H1 (cell line): Measurements from ENCODE around the gene LRATD1. TPM values are rescaled to one million over a fixed set of nuclear protein-coding genes. Genes with fewer than 3 reads are reported as not detected.

Source experiments
- EZH2 ChIP-seq: fragments of 200-600 bp; sonication (generic); IDR thresholded peaks from 2 replicates; pipeline ENCODE4 v1.7.1; 2012; ENCODE audit warnings: low read depth, mild to moderate bottlenecking, moderate library complexity, low read length, inconsistent platforms; ENCODE audit not compliant: severe bottlenecking
- GTF2F1 ChIP-seq: IDR thresholded peaks from 2 replicates; pipeline ENCODE4 v1.6.1; 2012; ENCODE audit warnings: low read depth, low read length, improper control_type of control experiment, borderline replicate concordance
- NANOG ChIP-seq: IDR thresholded peaks from 2 replicates; pipeline ENCODE4 v1.6.1; 2011; ENCODE audit warnings: low read length, low read depth, mild to moderate bottlenecking, inconsistent platforms; ENCODE audit not compliant: insufficient read depth, poor library complexity, severe bottlenecking
- RNF2 ChIP-seq: fragments of 200-900, 300-1000 bp; sonication (generic); IDR thresholded peaks from 2 replicates; pipeline ENCODE4 v1.7.1; 2016; ENCODE audit warnings: borderline replicate concordance, low read depth, mild to moderate bottlenecking, antibody characterized with exemption, low read length; ENCODE audit not compliant: poor library complexity, severe bottlenecking; ENCODE audit errors: missing control alignments
- SP1 ChIP-seq: IDR thresholded peaks from 2 replicates; pipeline ENCODE4 v1.6.1; 2011; ENCODE audit warnings: low read depth, low read length
- TAF1 ChIP-seq: IDR thresholded peaks from 2 replicates; pipeline ENCODE4 v1.6.1; 2011; ENCODE audit warnings: mild to moderate bottlenecking, low read depth, low read length
- USF2 ChIP-seq: IDR thresholded peaks from 2 replicates; pipeline ENCODE4 v1.6.1; 2011; ENCODE audit warnings: low read length, improper control_type of control experiment
- polyA plus RNA-seq, 7 experiments: library from polyadenylated mRNA; depleted of rRNA in 3 of 7; stranded (reverse) in 5 of 7; unstranded in 2 of 7; fragments of >200 nt in 5 of 7; fragments of 200-250 nt in 2 of 7; gene quantifications; 1 replicate in 5 of 7; 2 replicates in 1 of 7; 4 replicates in 1 of 7; pipeline versions ENCODE4 v1.2.1 to v1.2.3, GENCODE V29; 2011 to 2013; ENCODE audit warnings: missing spikeins in 2 of 7, mixed read lengths in 2 of 7
- total RNA-seq: library from RNA; stranded (reverse); fragmentation: NEBNext Ultra II Directional; extraction: Animal tissue kit (Norgen Biotek cat#: 25700); gene quantifications from 2 replicates; pipeline ENCODE4 v1.2.1, GENCODE V29; 2021

The LRATD1 gene
- total and polyA plus RNA-seq, 2 of the 8 experiments (the other 6 are each of a cell fraction or from before 2014, with no cell fraction given): 1.2 to 2.3 TPM

DNA sequence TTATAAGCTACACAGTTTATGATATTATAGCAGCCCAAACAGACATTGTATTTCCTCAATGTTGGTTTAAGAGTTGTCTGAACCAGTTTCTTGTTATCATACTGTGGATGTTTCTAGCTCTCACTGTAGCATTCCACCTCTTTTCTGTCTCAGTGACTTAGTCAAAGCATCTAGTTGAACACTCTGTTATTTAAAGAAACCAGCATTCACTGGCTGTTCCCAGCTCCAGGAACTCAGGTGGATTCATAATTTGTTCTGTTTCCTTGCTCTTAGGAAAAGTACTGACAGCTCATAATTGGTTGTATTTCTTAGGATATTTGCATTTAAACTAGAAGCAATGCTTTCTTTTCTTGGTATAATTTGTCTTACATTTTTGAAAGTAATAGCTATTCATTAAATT is 17.5 kb downstream of the LRATD1 start (continued):
- no peak for TF ChIP-seq NANOG
- no peak for TF ChIP-seq GTF2F1
- no peak for TF ChIP-seq RNF2
- no peak for TF ChIP-seq EZH2
- no peak for TF ChIP-seq USF2
- no peak for TF ChIP-seq TAF1
- TF ChIP-seq SP1: no peak
